ENCODE results near the gene PPFIA1.
A peak's percentile ranks its signal among the peaks of the same experiment; 100 is the strongest.

Gene PPFIA1

DNA sequence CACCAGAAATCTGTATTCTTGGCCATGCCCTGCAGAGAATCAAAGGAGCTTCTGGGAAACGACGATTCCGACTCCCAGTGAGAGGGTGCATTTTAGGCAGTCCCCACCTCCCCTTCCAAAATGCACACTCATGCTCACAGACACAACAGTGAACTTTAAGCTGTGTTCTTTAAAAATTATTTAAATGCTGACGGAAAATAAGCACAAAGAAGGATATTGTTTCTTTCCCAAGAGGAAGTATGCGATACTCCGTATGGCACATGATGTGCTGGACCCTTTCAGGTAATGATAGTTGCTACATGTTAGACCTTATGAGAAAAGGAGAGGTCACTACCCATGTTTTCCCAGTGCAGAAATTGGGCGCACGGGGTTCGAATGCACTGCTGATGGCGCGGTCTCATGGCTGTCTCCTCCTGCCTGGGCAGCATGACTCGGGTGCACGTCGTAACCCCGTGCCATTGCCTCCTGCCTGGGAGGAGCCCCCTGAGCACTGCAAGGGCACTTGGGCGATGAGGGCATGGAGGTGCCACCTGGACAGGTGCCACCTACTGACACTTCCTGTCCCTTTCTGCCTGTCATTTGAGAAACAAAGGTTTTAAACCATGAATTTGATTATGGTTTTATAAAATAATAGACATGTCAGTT, 64.0 kb downstream of the PPFIA1 start:
- Histone ChIP-seq H3K18ac (ENCODE audit: low read depth in 1 of 2, low read length in 2 of 2) (no peak overlapping the region), H2BK120ac (ENCODE audit: low read depth, low read length) (no peak overlapping the region), H2BK15ac (ENCODE audit: low read depth, poor library complexity, severe bottlenecking) (no peak overlapping the region), H2BK12ac (ENCODE audit: low read length in 2 of 2) (no peak overlapping the region), H3K9me3 (ENCODE audit: control insufficient read depth, low read length) (no peaks in the 10 kb centered on the region), H3K14ac (ENCODE audit: low read length in 2 of 2) (peak overlapping the region in 1 of 2 experiments; percentile 74), H3K4me2 (ENCODE audit: low read length, poor library complexity, severe bottlenecking) (no peak overlapping the region), H3K79me1 (replicated peaks; ENCODE audit: low read length, poor library complexity, severe bottlenecking) (peaks cover 29% of the 10 kb centered on the region), H3K4ac (ENCODE audit: low read depth in 1 of 2, low read length in 2 of 2) (no peak overlapping the region), H3K4me1 (ENCODE audit: control insufficient read depth, insufficient read depth, low read depth, low read length) (peaks cover 4% of the 10 kb centered on the region), H4K8ac (ENCODE audit: low read length) (no peak overlapping the region), H3K9ac (ENCODE audit: low read length) (no peak overlapping the region), H3K27me3 (ENCODE audit: control insufficient read depth in 1 of 2, insufficient read depth in 1 of 2, low read length in 2 of 2) (no peaks in the 10 kb centered on the region), H2AFZ (ENCODE audit: low read depth, low read length) (no peak overlapping the region), H4K91ac (ENCODE audit: low read length) (no peak overlapping the region), H2BK5ac (ENCODE audit: low read depth, low read length, poor library complexity, severe bottlenecking) (no peak overlapping the region), H2AK5ac (ENCODE audit: low read length, severe bottlenecking) (no peak overlapping the region), H3K4me3 (ENCODE audit: insufficient read depth in 1 of 2, low read depth in 1 of 2, low read length in 2 of 2) (no peak overlapping the region), H3K27ac (ENCODE audit: low read length, poor library complexity, severe bottlenecking) (no peak overlapping the region), H3K36me3 (ENCODE audit: control insufficient read depth in 1 of 2, insufficient read depth in 2 of 2, low read depth in 1 of 2, low read length in 2 of 2) (peaks cover 60 to 95% of the 10 kb centered on the region in 2 experiments), H3K23ac (ENCODE audit: low read length in 2 of 2) (no peak overlapping the region)
- WGBS: 99% methylated on average over 16 of the region's 16 CpGs
- DNase-seq: no peak

DNA sequence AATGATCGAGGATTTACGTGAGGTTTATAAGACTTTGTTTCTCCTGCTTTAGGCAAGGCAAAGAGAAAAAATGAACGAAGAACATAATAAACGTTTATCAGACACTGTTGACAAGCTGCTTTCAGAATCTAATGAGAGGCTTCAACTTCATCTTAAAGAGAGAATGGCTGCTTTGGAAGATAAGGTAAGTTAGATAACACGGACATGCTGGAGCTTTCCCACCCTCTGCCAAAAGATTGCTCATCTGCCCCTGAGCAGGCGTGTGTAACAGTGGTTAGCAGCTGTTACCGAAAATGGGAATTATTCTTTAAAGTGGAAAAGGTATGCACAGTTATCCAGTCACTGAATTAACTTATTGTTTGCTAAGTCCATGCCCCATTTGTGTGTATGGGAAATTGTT, 65.0 kb downstream of the PPFIA1 start:
- no peak overlapping the region for H4K91ac ChIP-seq (ENCODE audit: low read length)

DNA sequence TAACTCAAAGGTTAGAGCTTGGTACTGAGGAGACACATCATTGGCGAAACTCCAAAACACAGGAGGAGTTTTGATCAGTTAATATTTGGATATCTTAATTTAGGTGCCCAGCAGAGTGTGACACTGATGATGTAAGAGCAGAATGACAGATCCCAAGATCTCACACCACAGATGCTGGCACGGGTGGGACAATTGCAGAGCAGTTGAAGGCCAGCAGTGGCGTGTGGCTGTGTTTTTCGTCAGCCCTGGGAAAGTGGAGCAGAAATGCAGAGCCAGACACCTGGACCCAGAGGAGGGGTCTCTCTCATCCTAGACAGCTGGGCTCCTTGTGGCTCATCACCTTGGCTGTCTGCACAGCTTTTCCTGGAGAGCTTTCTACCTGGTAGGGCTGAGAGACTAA, 68.1 kb downstream of the PPFIA1 start:
- Histone ChIP-seq H3K9ac (ENCODE audit: low read length) (no peak overlapping the region), H4K8ac (ENCODE audit: low read length) (no peak overlapping the region), H3K27ac (ENCODE audit: low read length, poor library complexity, severe bottlenecking) (no peak overlapping the region), H3K4me3 (ENCODE audit: insufficient read depth in 1 of 2, low read depth in 1 of 2, low read length in 2 of 2) (no peak overlapping the region), H3K18ac (ENCODE audit: low read depth in 1 of 2, low read length in 2 of 2) (no peak overlapping the region), H3K4me2 (ENCODE audit: low read length, poor library complexity, severe bottlenecking) (no peak overlapping the region), H3K14ac (ENCODE audit: low read length in 2 of 2) (no peak overlapping the region), H3K4me1 (ENCODE audit: control insufficient read depth, insufficient read depth, low read depth, low read length) (peaks cover 8% of the 10 kb centered on the region), H3K9me3 (ENCODE audit: control insufficient read depth, low read length) (no peaks in the 10 kb centered on the region), H4K91ac (ENCODE audit: low read length) (no peak overlapping the region), H2BK5ac (ENCODE audit: low read depth, low read length, poor library complexity, severe bottlenecking) (no peak overlapping the region), H3K4ac (ENCODE audit: low read depth in 1 of 2, low read length in 2 of 2) (no peak overlapping the region), H2AK5ac (ENCODE audit: low read length, severe bottlenecking) (no peak overlapping the region), H2BK12ac (ENCODE audit: low read length in 2 of 2) (no peak overlapping the region), H3K23ac (ENCODE audit: low read length in 2 of 2) (no peak overlapping the region), H3K27me3 (ENCODE audit: control insufficient read depth in 1 of 2, insufficient read depth in 1 of 2, low read length in 2 of 2) (no peaks in the 10 kb centered on the region), H3K36me3 (ENCODE audit: control insufficient read depth in 1 of 2, insufficient read depth in 2 of 2, low read depth in 1 of 2, low read length in 2 of 2) (peaks cover 56 to 93% of the 10 kb centered on the region in 2 experiments), H2AFZ (ENCODE audit: low read depth, low read length) (no peak overlapping the region), H2BK120ac (ENCODE audit: low read depth, low read length) (no peak overlapping the region), H3K79me1 (replicated peaks; ENCODE audit: low read length, poor library complexity, severe bottlenecking) (peaks cover 25% of the 10 kb centered on the region), H2BK15ac (ENCODE audit: low read depth, poor library complexity, severe bottlenecking) (no peak overlapping the region)
- no peak for DNase-seq
- WGBS: 88% methylated on average over 4 of the region's 4 CpGs

More for the DNA sequence above, 65.0 kb downstream of the PPFIA1 start:
- no peak overlapping the region for H3K9ac ChIP-seq (ENCODE audit: low read length)
- no peak overlapping the region for H3K27ac ChIP-seq (ENCODE audit: low read length, poor library complexity, severe bottlenecking)
- H3K4ac ChIP-seq (ENCODE audit: low read depth in 1 of 2, low read length in 2 of 2): no peak overlapping the region
- peaks cover 64 to 95% of the 10 kb centered on the region in 2 experiments for H3K36me3 ChIP-seq (ENCODE audit: control insufficient read depth in 1 of 2, insufficient read depth in 2 of 2, low read depth in 1 of 2, low read length in 2 of 2)
- H4K8ac ChIP-seq (ENCODE audit: low read length): no peak overlapping the region
- H3K4me1 ChIP-seq (ENCODE audit: control insufficient read depth, insufficient read depth, low read depth, low read length): peaks cover 3% of the 10 kb centered on the region
- WGBS: 80% methylated on average over 7 of the region's 7 CpGs
- no peak overlapping the region for H3K14ac ChIP-seq (ENCODE audit: low read length in 2 of 2)
- no peak overlapping the region for H2BK5ac ChIP-seq (ENCODE audit: low read depth, low read length, poor library complexity, severe bottlenecking)
- no peak overlapping the region for H2AFZ ChIP-seq (ENCODE audit: low read depth, low read length)
- H3K9me3 ChIP-seq (ENCODE audit: control insufficient read depth, low read length): no peaks in the 10 kb centered on the region
- no peak overlapping the region for H2AK5ac ChIP-seq (ENCODE audit: low read length, severe bottlenecking)
- no peak overlapping the region for H3K4me2 ChIP-seq (ENCODE audit: low read length, poor library complexity, severe bottlenecking)
- no peak for DNase-seq
- H3K23ac ChIP-seq (ENCODE audit: low read length in 2 of 2): no peak overlapping the region
- H2BK120ac ChIP-seq (ENCODE audit: low read depth, low read length): no peak overlapping the region
- H2BK15ac ChIP-seq (ENCODE audit: low read depth, poor library complexity, severe bottlenecking): no peak overlapping the region
- no peaks in the 10 kb centered on the region for H3K27me3 ChIP-seq (ENCODE audit: control insufficient read depth in 1 of 2, insufficient read depth in 1 of 2, low read length in 2 of 2)
- peaks cover 24% of the 10 kb centered on the region for H3K79me1 ChIP-seq (replicated peaks; ENCODE audit: low read length, poor library complexity, severe bottlenecking)
- H3K4me3 ChIP-seq (ENCODE audit: insufficient read depth in 1 of 2, low read depth in 1 of 2, low read length in 2 of 2): no peak overlapping the region
- no peak overlapping the region for H2BK12ac ChIP-seq (ENCODE audit: low read length in 2 of 2)
- H3K18ac ChIP-seq (ENCODE audit: low read depth in 1 of 2, low read length in 2 of 2): no peak overlapping the region

DNA sequence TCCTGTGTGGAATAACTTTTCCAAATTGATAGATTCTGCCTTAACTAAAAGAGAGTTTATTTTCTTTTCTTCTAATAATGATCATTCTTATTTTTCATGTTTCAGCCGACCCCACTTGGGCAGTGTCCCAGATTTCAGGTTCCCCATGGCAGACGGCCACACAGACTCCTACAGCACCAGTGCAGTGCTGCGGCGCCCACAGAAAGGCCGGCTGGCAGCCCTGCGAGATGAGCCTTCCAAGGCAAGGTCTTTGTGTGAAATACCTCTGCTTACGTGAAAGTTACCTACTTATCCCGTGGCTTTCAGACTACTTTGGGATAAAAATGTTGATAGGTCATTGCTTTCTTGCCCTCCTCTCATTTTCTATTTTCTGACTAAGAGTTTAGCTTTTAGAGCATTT, 68.6 kb downstream of the PPFIA1 start:
- Histone ChIP-seq H2BK120ac (ENCODE audit: low read depth, low read length) (no peak overlapping the region), H3K4ac (ENCODE audit: low read depth in 1 of 2, low read length in 2 of 2) (no peak overlapping the region), H2AFZ (ENCODE audit: low read depth, low read length) (no peak overlapping the region), H2AK5ac (ENCODE audit: low read length, severe bottlenecking) (no peak overlapping the region), H3K9ac (ENCODE audit: low read length) (no peak overlapping the region), H4K8ac (ENCODE audit: low read length) (no peak overlapping the region), H3K4me1 (ENCODE audit: control insufficient read depth, insufficient read depth, low read depth, low read length) (peaks cover 11% of the 10 kb centered on the region), H2BK15ac (ENCODE audit: low read depth, poor library complexity, severe bottlenecking) (no peak overlapping the region), H3K36me3 (ENCODE audit: control insufficient read depth in 1 of 2, insufficient read depth in 2 of 2, low read depth in 1 of 2, low read length in 2 of 2) (peaks cover 55 to 93% of the 10 kb centered on the region in 2 experiments), H3K27me3 (ENCODE audit: control insufficient read depth in 1 of 2, insufficient read depth in 1 of 2, low read length in 2 of 2) (no peaks in the 10 kb centered on the region), H2BK12ac (ENCODE audit: low read length in 2 of 2) (no peak overlapping the region), H3K23ac (ENCODE audit: low read length in 2 of 2) (no peak overlapping the region), H2BK5ac (ENCODE audit: low read depth, low read length, poor library complexity, severe bottlenecking) (no peak overlapping the region), H4K91ac (ENCODE audit: low read length) (no peak overlapping the region), H3K18ac (ENCODE audit: low read depth in 1 of 2, low read length in 2 of 2) (no peak overlapping the region), H3K9me3 (ENCODE audit: control insufficient read depth, low read length) (no peaks in the 10 kb centered on the region), H3K4me2 (ENCODE audit: low read length, poor library complexity, severe bottlenecking) (no peak overlapping the region), H3K4me3 (ENCODE audit: insufficient read depth in 1 of 2, low read depth in 1 of 2, low read length in 2 of 2) (no peak overlapping the region), H3K14ac (ENCODE audit: low read length in 2 of 2) (no peak overlapping the region), H3K27ac (ENCODE audit: low read length, poor library complexity, severe bottlenecking) (no peak overlapping the region), H3K79me1 (replicated peaks; ENCODE audit: low read length, poor library complexity, severe bottlenecking) (peaks cover 23% of the 10 kb centered on the region)
- 88% methylated on average over 6 of the region's 8 CpGs for WGBS
- DNase-seq: no peak

Measured in mesenchymal stem cell (in vitro differentiated cells and primary cell).